SK-N-SH (cell line): ENCODE measurements around the gene UBASH3B.

Source experiments
- GATA2 ChIP-seq: sonication (generic); formaldehyde crosslinking; IDR thresholded peaks from 2 replicates; pipeline ENCODE4 v1.5.0; 2020; ENCODE audit warnings: mild to moderate bottlenecking, missing genetic modification reagents
- MEF2A ChIP-seq: IDR thresholded peaks from 2 replicates; pipeline ENCODE4 v1.4.0; 2012; ENCODE audit warnings: low read depth, borderline replicate concordance
- RFX5 ChIP-seq: IDR thresholded peaks from 2 replicates; pipeline ENCODE4 v1.6.1; 2012; ENCODE audit warnings: mild to moderate bottlenecking, improper control_type of control experiment, low read length
- SMC3 ChIP-seq: IDR thresholded peaks from 2 replicates; pipeline ENCODE4 v1.6.1; 2012; ENCODE audit warnings: low read depth, low read length, improper control_type of control experiment
- TAF1 ChIP-seq: IDR thresholded peaks from 2 replicates; pipeline ENCODE4 v1.6.1; 2012; ENCODE audit warnings: low read depth, mild to moderate bottlenecking, low read length, moderate library complexity, borderline replicate concordance
- YY1 ChIP-seq: IDR thresholded peaks from 2 replicates; pipeline ENCODE4 v1.4.0; 2012; ENCODE audit warnings: low read depth, mild to moderate bottlenecking
- TF ChIP-seq, protein P1 (sequence below): fragments of 200-600 bp; sonication (generic); IDR thresholded peaks from 2 replicates; pipeline ENCODE4 v1.6.1; 2017; ENCODE audit warnings: antibody characterized with exemption, mild to moderate bottlenecking, moderate library complexity
- TF ChIP-seq, protein P2 (sequence below): IDR thresholded peaks from 2 replicates; pipeline ENCODE4 v1.6.1; 2012; ENCODE audit warnings: mild to moderate bottlenecking, low read depth, low read length, moderate library complexity
- TF ChIP-seq, protein P3 (sequence below): fragments of 150-350 bp; IDR thresholded peaks from 2 replicates; pipeline ENCODE4 v1.6.1; 2017; ENCODE audit warnings: antibody characterized with exemption, low read length, low read depth, borderline replicate concordance
- TF ChIP-seq, protein P4 (sequence below): IDR thresholded peaks from 2 replicates; pipeline ENCODE4 v1.4.0; 2012; ENCODE audit warnings: low read depth

DNA sequence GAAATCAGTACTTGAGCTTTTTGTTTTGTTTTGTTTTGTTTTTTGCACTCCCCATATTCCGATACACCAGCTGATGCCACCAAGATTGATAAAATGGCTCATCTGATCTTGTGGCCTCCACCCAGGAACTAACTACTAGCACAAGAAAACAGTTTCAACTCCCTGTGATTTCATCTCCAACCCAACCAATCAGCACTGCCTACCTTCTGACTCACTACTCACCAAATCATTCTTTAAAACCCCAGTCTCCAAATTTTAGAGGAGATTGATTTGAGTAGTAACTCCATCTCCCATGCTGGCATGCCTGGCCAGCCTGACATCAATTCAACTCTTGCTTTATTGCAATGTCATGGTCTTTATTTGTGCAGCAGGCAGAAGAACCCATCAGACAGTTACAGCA is 166.7 kb downstream of the UBASH3B start:
- TF ChIP-seq SMC3 (no peak), RFX5 (no peak), TAF1 (no peak), YY1 (no peak), GATA2 (CRISPR knock-in tag) (no peak), MEF2A (no peak)
- TF ChIP-seq, protein P1, sequence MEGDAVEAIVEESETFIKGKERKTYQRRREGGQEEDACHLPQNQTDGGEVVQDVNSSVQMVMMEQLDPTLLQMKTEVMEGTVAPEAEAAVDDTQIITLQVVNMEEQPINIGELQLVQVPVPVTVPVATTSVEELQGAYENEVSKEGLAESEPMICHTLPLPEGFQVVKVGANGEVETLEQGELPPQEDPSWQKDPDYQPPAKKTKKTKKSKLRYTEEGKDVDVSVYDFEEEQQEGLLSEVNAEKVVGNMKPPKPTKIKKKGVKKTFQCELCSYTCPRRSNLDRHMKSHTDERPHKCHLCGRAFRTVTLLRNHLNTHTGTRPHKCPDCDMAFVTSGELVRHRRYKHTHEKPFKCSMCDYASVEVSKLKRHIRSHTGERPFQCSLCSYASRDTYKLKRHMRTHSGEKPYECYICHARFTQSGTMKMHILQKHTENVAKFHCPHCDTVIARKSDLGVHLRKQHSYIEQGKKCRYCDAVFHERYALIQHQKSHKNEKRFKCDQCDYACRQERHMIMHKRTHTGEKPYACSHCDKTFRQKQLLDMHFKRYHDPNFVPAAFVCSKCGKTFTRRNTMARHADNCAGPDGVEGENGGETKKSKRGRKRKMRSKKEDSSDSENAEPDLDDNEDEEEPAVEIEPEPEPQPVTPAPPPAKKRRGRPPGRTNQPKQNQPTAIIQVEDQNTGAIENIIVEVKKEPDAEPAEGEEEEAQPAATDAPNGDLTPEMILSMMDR = no peak
- TF ChIP-seq, protein P2, sequence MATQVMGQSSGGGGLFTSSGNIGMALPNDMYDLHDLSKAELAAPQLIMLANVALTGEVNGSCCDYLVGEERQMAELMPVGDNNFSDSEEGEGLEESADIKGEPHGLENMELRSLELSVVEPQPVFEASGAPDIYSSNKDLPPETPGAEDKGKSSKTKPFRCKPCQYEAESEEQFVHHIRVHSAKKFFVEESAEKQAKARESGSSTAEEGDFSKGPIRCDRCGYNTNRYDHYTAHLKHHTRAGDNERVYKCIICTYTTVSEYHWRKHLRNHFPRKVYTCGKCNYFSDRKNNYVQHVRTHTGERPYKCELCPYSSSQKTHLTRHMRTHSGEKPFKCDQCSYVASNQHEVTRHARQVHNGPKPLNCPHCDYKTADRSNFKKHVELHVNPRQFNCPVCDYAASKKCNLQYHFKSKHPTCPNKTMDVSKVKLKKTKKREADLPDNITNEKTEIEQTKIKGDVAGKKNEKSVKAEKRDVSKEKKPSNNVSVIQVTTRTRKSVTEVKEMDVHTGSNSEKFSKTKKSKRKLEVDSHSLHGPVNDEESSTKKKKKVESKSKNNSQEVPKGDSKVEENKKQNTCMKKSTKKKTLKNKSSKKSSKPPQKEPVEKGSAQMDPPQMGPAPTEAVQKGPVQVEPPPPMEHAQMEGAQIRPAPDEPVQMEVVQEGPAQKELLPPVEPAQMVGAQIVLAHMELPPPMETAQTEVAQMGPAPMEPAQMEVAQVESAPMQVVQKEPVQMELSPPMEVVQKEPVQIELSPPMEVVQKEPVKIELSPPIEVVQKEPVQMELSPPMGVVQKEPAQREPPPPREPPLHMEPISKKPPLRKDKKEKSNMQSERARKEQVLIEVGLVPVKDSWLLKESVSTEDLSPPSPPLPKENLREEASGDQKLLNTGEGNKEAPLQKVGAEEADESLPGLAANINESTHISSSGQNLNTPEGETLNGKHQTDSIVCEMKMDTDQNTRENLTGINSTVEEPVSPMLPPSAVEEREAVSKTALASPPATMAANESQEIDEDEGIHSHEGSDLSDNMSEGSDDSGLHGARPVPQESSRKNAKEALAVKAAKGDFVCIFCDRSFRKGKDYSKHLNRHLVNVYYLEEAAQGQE = no peak
- TF ChIP-seq, protein P3, sequence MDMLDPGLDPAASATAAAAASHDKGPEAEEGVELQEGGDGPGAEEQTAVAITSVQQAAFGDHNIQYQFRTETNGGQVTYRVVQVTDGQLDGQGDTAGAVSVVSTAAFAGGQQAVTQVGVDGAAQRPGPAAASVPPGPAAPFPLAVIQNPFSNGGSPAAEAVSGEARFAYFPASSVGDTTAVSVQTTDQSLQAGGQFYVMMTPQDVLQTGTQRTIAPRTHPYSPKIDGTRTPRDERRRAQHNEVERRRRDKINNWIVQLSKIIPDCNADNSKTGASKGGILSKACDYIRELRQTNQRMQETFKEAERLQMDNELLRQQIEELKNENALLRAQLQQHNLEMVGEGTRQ = no peak
- TF ChIP-seq, protein P4, sequence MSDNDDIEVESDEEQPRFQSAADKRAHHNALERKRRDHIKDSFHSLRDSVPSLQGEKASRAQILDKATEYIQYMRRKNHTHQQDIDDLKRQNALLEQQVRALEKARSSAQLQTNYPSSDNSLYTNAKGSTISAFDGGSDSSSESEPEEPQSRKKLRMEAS = no peak
